ENCODE results near the gene SCAF1. TPM values are rescaled to one million over a fixed set of nuclear protein-coding genes. Genes with fewer than 3 reads are reported as not detected.
"Not testable (repeated sequence)": the region's sequence is repeated elsewhere in the genome, so short reads cannot be mapped to it uniquely, and the experiment has no call there.

Gene SCAF1
- polyA plus RNA-seq, 3 donors from 2014 or later = 0.87 to 2.6 TPM; not detected in 1

DNA sequence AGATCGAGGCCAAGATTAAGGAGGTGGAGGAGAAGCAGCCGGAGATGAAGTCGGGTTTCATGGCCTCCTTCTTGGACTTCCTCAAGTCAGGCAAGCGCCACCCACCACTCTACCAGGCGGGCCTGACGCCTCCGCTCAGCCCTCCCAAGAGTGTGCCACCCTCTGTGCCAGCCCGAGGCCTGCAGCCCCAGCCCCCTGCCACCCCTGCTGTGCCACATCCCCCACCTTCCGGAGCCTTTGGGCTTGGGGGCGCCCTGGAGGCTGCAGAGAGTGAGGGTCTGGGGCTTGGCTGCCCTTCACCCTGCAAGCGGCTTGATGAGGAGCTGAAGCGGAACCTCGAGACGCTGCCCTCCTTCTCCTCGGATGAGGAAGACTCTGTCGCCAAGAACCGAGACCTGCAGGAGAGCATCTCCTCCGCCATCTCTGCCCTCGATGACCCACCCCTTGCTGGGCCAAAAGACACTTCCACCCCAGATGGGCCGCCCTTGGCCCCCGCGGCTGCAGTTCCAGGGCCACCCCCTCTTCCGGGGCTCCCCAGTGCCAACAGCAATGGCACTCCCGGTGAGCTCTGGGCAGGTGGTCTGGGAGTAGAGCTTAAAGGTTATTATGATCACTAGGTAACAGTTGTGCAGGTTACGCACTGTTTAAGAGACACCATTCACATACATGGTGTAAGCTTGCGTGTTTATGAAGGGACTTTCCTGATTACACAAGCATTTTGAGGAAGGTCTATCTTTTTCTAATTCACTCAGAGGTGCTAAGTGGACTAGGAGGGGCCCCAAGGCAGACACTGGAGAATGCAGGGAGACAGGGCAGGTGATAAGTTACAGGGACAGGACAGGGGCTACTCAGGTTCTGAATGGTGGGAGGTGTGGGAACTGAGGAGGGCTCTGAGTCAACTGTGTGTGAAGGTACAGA lies 42.4 kb upstream of the SCAF1 start:
- Mint-ChIP-seq H3K36me3 (peaks cover 0 to 15% (median 6%) of the 10 kb centered on the region in 3 donors), H3K4me3 (no peak overlapping the region), H3K27ac (no peak overlapping the region), H3K4me1 (peaks cover 5 to 13% of the 10 kb centered on the region in 2 donors), H3K9me3 (no peaks in the 10 kb centered on the region), H3K27me3 (ENCODE audit: low read depth in 3 of 3) (peaks cover 0 to 4% (median 1%) of the 10 kb centered on the region in 3 donors)
- DNase-seq = no peak

DNA sequence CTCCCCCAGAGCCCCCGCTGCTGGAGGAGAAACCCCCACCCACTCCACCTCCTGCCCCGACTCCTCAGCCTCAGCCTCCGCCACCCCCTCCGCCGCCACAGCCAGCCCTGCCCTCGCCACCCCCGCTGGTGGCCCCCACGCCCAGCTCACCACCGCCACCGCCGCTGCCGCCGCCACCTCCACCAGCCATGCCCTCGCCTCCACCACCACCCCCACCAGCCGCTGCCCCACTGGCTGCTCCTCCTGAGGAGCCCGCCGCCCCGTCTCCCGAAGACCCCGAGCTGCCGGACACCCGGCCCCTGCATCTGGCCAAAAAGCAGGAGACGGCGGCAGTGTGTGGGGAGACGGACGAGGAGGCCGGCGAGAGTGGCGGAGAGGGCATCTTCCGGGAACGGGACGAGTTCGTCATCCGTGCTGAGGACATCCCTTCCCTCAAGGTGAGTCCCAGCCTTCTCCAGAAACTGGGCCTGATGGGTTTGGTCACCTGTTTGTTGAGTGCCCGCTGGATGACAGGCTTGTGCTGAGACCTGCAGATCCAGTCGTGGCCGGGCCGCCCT lies 40.4 kb upstream of the SCAF1 start:
- no peak overlapping the region for H3K27ac Mint-ChIP-seq
- DNase-seq = no peak
- H3K27me3 Mint-ChIP-seq (ENCODE audit: low read depth in 3 of 3) = peaks cover 0 to 4% (median 1%) of the 10 kb centered on the region in 3 donors
- H3K9me3 Mint-ChIP-seq = no peaks in the 10 kb centered on the region
- peaks cover 5 to 13% of the 10 kb centered on the region in 2 donors for H3K4me1 Mint-ChIP-seq
- no peak overlapping the region for H3K4me3 Mint-ChIP-seq
- peaks cover 0 to 15% (median 6%) of the 10 kb centered on the region in 3 donors for H3K36me3 Mint-ChIP-seq

DNA sequence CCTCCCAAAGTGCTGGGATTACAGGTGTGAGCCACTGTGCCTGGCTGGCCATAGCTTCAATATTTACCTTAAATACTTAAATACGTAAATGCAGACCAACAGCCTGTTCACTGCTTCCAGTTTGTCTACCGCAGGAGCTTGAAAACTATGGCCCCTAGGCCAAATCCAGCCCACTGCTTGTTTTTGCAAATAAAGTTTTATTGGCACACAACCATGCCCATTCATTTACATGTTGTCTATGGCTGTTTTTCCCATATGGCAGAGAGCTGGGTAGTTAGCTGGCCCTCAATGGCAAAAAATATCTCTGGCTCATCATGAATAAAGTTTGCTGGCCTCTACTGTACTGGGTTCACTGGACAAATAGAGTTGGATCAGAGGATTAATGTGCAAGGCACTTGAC lies 39.2 kb upstream of the SCAF1 start:
- Mint-ChIP-seq H3K27ac (peak overlapping the region in 2 of 6 donors; percentile 55 to 70), H3K36me3 (peaks cover 0 to 15% (median 6%) of the 10 kb centered on the region in 3 donors)

DNA sequence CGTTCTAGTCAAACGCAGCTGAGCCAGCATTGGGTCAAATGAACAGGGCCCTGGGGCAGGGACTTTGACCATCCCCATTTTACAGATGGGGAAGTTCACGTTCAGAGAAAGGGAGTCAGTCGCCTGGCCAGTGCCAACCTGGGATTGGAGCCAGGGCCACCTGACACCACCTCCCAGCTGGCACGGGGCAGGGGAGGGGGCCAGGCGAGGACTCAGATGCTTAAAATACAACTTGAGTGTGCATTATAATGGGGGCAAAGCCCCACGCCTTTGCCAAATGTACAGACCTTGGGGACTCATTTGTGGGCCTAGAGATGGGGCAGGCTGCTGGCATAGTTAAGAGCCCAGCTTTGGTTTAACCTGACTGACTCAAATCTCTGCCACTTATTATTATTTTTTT lies 36.4 kb upstream of the SCAF1 start:
- H3K4me1 Mint-ChIP-seq = peaks cover 5 to 11% of the 10 kb centered on the region in 2 donors
- no peaks in the 10 kb centered on the region for H3K9me3 Mint-ChIP-seq
- no peak overlapping the region for H3K4me3 Mint-ChIP-seq
- H3K27ac Mint-ChIP-seq = peak overlapping the region in 1 of 6 donors; percentile 43
- peaks cover 0 to 4% (median 1%) of the 10 kb centered on the region in 3 donors for H3K27me3 Mint-ChIP-seq (ENCODE audit: low read depth in 3 of 3)
- no peak for DNase-seq
- H3K36me3 Mint-ChIP-seq = peaks cover 0 to 6% (median 0%) of the 10 kb centered on the region in 3 donors

More for the DNA sequence above, 39.2 kb upstream of the SCAF1 start:
- Mint-ChIP-seq H3K9me3 (no peaks in the 10 kb centered on the region), H3K27me3 (ENCODE audit: low read depth in 3 of 3) (peaks cover 0 to 4% (median 1%) of the 10 kb centered on the region in 3 donors), H3K4me1 (peaks cover 5 to 13% of the 10 kb centered on the region in 2 donors), H3K4me3 (no peak overlapping the region)
- no peak for DNase-seq

DNA sequence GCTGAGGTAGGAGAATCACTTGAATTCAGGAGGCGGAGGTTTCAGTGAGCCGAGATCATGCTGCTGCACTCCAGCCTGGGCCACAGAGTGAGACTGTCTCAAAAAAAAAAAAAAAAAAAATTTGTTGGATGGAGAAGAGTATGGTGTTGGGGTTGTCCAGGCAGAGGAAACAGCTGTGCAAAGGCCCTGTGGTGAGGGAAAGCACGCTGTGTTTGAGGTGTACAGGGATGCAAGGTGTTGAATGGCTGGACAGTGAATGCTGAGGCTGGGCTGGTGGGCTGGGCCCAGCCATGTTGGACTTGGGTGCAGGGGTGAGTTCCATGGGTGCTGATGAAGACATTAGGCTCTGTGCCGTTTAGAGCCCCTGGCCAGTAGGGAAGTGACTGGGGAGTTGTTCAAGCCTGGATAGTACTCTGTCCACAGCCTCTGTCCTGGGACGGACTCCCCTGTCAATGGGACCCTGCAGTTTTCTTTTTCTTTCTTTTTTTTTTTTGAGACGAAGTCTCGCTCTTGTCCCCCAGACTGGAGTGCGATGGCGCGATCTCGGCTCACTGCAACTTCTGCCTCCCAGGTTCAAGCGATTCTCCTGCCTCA lies 32.4 kb upstream of the SCAF1 start:
- Mint-ChIP-seq H3K4me3 (no peak overlapping the region), H3K4me1 (peaks cover 16 to 21% of the 10 kb centered on the region in 2 donors), H3K27me3 (ENCODE audit: low read depth in 3 of 3) (no peaks in the 10 kb centered on the region), H3K9me3 (no peaks in the 10 kb centered on the region), H3K27ac (no peak overlapping the region), H3K36me3 (peaks cover 0 to 3% (median 0%) of the 10 kb centered on the region in 3 donors)
- DNase-seq = no peak

DNA sequence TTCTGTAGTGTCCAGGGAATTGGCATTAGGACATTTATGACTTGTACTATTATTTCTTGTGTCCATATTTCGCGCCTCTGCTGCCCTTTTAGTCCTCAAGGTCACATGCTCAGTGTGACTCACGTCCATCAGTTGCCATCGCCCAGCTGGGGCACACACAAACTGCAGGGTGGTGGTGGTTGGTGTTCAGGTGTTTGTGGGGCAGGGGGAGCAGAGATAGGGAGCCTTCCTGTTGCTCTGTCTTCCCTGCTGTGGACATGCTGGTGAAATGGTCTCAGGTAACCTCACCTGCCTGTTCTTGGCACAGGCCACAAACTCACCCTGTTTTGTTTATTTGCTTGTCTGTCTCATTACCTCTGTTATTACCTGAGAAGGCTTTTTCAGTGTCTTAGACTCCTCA lies 28.6 kb upstream of the SCAF1 start:
- Mint-ChIP-seq H3K27ac (peak overlapping the region; percentile 83 to 97 (median 94)), H3K4me3 (peak overlapping the region in 4 of 5 donors; percentile 39 to 83 (median 66)), H3K4me1 (peaks cover 16 to 28% of the 10 kb centered on the region in 2 donors), H3K9me3 (no peaks in the 10 kb centered on the region), H3K27me3 (ENCODE audit: low read depth in 3 of 3) (peaks cover 0 to 3% (median 2%) of the 10 kb centered on the region in 3 donors), H3K36me3 (peaks cover 0 to 26% (median 16%) of the 10 kb centered on the region in 3 donors)
- no peak for DNase-seq

DNA sequence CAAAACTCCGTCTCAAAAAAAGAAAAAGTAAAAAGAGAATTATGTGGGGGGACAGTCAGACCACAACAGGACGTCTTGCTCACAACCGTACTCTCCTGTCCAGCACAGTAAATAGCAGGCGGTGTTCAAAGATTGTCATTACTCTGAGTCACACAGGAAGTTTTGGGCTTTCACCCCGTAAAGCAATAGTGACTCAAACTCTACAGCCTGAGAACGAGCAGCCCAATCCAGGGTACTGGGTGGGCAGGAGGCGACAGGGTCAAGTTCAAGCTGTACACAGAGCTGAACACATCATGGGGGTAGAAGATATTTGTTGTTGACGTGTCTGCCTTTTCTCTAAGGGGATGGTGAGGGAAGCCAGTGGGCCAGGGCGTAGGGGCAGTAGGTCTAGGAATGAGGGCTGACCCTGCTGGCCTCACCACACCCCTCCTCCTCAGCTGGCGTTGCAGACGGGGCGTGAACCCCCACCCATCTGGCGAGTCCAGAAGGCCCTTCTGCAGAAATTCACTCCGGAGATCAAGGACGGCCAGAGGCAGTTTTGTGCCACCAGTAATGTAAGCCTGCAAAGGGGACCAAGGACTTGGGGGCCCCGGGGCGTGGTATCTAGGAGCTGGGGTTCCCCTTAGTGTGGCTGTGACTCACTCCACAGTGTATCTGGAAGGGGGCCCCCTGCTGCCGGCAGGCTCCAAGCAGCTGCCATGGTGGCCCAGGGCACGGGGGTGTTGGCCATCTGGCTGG lies 27.7 kb upstream of the SCAF1 start:
- Mint-ChIP-seq H3K27ac (peak overlapping the region; percentile 83 to 97 (median 94)), H3K9me3 (no peaks in the 10 kb centered on the region), H3K27me3 (ENCODE audit: low read depth in 3 of 3) (peaks cover 2 to 3% (median 2%) of the 10 kb centered on the region in 3 donors), H3K4me3 (peak overlapping the region; percentile 39 to 83 (median 65)), H3K4me1 (peaks cover 16 to 28% of the 10 kb centered on the region in 2 donors), H3K36me3 (peaks cover 3 to 29% (median 16%) of the 10 kb centered on the region in 3 donors)
- DNase-seq = peak; percentile 12 to 46 (median 16)

DNA sequence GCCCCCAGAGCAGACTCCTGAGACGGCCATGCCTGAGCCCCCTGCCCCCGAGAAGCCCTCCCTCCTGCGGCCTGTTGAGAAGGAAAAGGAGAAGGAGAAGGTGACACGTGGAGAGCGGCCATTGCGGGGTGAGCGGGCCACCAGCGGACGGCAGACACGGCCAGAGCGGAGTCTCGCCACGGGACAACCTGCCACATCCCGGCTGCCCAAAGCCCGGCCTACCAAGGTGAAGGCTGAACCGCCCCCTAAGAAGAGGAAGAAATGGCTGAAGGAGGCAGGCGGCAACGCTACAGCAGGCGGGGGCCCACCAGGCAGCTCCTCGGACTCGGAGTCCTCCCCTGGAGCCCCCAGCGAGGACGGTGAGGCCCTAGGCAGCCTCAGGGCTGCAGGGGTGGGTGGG lies 26.1 kb upstream of the SCAF1 start:
- peaks cover 16 to 26% of the 10 kb centered on the region in 2 donors for H3K4me1 Mint-ChIP-seq
- peaks cover 2 to 3% (median 2%) of the 10 kb centered on the region in 3 donors for H3K27me3 Mint-ChIP-seq (ENCODE audit: low read depth in 3 of 3)
- peak overlapping the region in 1 of 6 donors; percentile 24 for H3K27ac Mint-ChIP-seq
- no peaks in the 10 kb centered on the region for H3K9me3 Mint-ChIP-seq
- peaks cover 3 to 29% (median 16%) of the 10 kb centered on the region in 3 donors for H3K36me3 Mint-ChIP-seq
- DNase-seq = no peak
- H3K4me3 Mint-ChIP-seq = no peak overlapping the region

DNA sequence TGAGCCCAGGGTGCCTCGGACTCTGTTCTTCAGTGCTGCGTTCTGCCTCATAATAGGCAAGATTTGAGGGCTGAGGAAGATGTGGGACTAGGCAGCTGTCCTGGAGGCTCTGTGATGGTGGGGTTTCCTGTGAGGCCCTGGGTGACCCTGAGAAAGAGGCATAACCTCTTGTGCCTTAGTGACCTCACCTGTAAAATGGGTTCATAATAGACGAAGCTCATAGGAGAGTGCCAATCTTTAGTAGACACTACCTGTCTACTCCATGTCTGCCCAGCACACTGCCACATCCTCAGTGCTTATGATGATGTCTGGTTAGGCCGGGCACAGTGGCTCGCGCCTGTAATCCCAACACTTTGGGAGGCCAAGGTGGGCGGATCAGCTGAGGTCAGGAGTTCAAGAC lies 25.5 kb upstream of the SCAF1 start:
- DNase-seq = no peak
- Mint-ChIP-seq H3K9me3 (no peaks in the 10 kb centered on the region), H3K36me3 (peaks cover 3 to 29% (median 16%) of the 10 kb centered on the region in 3 donors), H3K4me3 (no peak overlapping the region), H3K27ac (peak overlapping the region in 2 of 6 donors; percentile 17 to 23), H3K27me3 (ENCODE audit: low read depth in 3 of 3) (peaks cover 2 to 3% (median 2%) of the 10 kb centered on the region in 3 donors), H3K4me1 (peaks cover 16 to 26% of the 10 kb centered on the region in 2 donors)

DNA sequence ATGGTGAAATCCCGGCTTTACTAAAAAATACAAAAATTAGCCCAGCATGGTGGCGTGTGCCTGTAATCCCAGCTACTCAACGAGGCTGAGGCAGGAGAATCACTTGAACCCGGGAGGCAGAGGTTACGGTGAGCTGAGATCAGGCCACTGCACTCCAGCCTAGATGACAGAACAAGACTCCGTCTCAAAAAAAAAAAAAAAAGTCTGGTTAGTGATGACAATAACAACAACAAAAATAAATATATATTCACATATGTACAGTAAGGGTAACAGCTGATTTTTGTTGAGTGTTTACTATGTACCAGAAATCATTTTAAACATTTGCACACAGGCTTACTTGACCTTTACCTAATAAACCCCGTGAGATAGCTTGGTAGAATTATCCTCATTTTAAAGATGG lies 25.1 kb upstream of the SCAF1 start:
- H3K4me3 Mint-ChIP-seq = no peak overlapping the region
- no peaks in the 10 kb centered on the region for H3K9me3 Mint-ChIP-seq
- H3K27ac Mint-ChIP-seq = peak overlapping the region in 3 of 6 donors; percentile 3 to 23 (median 17)
- peaks cover 16 to 26% of the 10 kb centered on the region in 2 donors for H3K4me1 Mint-ChIP-seq
- no peak for DNase-seq
- H3K36me3 Mint-ChIP-seq = peaks cover 3 to 31% (median 17%) of the 10 kb centered on the region in 3 donors
- H3K27me3 Mint-ChIP-seq (ENCODE audit: low read depth in 3 of 3) = peaks cover 2 to 3% (median 2%) of the 10 kb centered on the region in 3 donors

DNA sequence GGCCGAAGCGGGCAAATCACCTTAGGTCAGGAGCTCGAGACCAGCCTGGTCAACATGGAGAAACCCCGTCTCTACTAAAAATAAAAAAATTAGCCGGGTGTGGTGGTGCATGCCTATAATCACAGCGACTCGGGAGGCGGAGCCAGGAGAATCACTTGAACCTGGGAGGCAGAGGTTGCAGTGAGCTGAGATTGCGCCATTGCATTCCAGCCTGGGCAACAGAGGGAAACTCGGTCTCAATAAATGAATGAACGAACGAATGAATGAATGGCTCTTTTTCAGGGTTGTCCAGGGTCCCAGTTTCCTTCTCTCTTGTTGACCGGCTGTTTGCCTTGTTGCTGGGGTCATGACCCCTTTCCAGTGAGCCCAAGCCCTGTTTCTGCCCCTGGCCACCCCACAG lies 24.1 kb upstream of the SCAF1 start:
- Mint-ChIP-seq H3K36me3 (peaks cover 3 to 35% (median 21%) of the 10 kb centered on the region in 3 donors), H3K27ac (peak overlapping the region in 1 of 6 donors; percentile 62), H3K4me1 (peaks cover 17 to 21% of the 10 kb centered on the region in 2 donors)
- not testable (repeated sequence) for H3K27me3 Mint-ChIP-seq (ENCODE audit: low read depth in 3 of 3); H3K9me3 Mint-ChIP-seq; DNase-seq; H3K4me3 Mint-ChIP-seq

DNA sequence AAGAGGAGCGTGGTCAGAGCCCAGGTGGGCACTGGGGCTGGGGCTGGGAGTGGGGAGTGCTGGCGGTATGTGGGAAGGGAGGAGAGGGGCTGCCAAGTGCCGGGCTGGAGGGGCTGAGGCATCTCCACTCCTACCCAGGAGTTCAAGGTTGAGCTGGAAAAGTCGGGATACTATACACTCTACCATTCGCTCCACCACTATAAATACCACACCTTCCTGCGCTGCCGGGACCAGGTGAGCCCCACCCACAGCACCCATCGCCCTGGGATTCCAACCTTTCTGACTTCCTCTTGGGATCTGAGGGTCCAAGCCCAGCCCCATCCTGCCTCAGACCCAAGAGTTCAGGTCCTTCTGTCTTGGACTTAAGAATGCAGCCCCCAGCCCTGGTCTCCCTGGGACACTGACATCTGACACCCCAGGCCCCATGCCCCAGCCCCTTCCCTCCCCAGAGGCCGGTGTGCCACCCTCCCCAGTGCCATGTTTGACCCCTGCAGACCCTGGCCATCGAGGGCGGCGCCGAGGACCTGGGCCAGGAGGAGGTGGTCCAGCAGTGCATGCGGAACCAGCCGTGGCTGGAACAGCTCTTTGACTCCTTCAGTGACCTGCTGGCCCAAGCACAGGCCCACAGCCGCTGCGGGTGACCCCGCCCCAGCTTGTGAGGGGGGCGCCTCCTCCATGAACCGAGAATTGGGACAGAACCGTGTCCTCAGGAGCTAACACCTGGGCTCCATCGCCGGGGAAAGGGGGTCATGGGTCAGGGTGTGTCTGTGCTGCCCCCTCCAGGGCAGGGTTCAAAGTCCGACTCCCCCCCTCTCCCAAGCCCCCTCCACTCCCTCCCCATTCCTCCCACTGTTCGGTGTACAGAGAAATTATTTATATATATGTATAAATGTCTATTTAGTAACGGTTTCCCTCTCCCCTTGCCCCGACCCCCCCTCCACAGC lies 16.8 kb upstream of the SCAF1 start:
- H3K4me3 Mint-ChIP-seq = no peak overlapping the region
- peak overlapping the region in 1 of 6 donors; percentile 17 for H3K27ac Mint-ChIP-seq
- H3K27me3 Mint-ChIP-seq (ENCODE audit: low read depth in 3 of 3) = peaks cover 0 to 5% (median 2%) of the 10 kb centered on the region in 3 donors
- H3K9me3 Mint-ChIP-seq = no peaks in the 10 kb centered on the region
- H3K4me1 Mint-ChIP-seq = peaks cover 0 to 5% of the 10 kb centered on the region in 2 donors
- DNase-seq = no peak
- H3K36me3 Mint-ChIP-seq = peaks cover 0 to 10% (median 8%) of the 10 kb centered on the region in 3 donors

Measured in immature natural killer cell (primary cell).